Endothelial cell of umbilical vein (primary cell): ENCODE measurements around the gene KRT84. TPM values are rescaled to one million over a fixed set of nuclear protein-coding genes. Genes with fewer than 3 reads are reported as not detected.

Source experiments
- BruUV-seq: library from RNA; stranded (reverse); fragments of 400-500 nt; replicated peaks from 2 replicates; lab custom pipeline; 2021; lab: Mats Ljungman, UMichigan
- CTCF ChIA-PET: fragments of 300-600, 350-600 bp; sonication (Branson Sonifier 250); formaldehyde crosslinking; loops from one replicate; lab custom pipeline; 2021; ENCODE audit warnings: antibody characterized with exemption, inconsistent platforms; lab: Charles Lee
- POLR2A ChIA-PET: fragments of 300-600, 350-600 bp; sonication (Branson Sonifier 250); formaldehyde crosslinking; loops from one replicate; lab custom pipeline; 2021; ENCODE audit warnings: antibody characterized with exemption, inconsistent platforms; lab: Charles Lee
- DNase-seq: peaks from one replicate; pipeline ENCODE4 v3.0.0-alpha.2; 2011; ENCODE audit warnings: low read depth, low spot score
- FAIRE-seq: peaks from 2 replicates; lab custom pipeline; 2011; peaks lifted over from hg19 to GRCh38; lab: Jason Lieb, UNC
- H2AFZ ChIP-seq: 2 replicates; pipeline ENCODE4 v1.6.0; 2012; ENCODE audit warnings: low read depth, low read length, control low read depth, inconsistent platforms
- H3K27ac ChIP-seq: 2 replicates; pipeline ENCODE4 v1.5.1; 2011; ENCODE audit warnings: low read depth, mild to moderate bottlenecking, control low read depth, low read length, moderate library complexity; ENCODE audit not compliant: insufficient read depth
- H3K27me3 ChIP-seq, 2 experiments: 2 replicates each; pipeline versions ENCODE4 v1.6.0 to v1.6.1; 2011; ENCODE audit warnings: low read length in 2 of 2, mixed read lengths in 1 of 2; ENCODE audit not compliant: control insufficient read depth in 2 of 2, insufficient read depth in 2 of 2
- H3K36me3 ChIP-seq, 2 experiments: 2 replicates in 1 of 2; 3 replicates in 1 of 2; pipeline ENCODE4 v1.5.1; 2011; ENCODE audit warnings: low read length in 2 of 2, mild to moderate bottlenecking in 1 of 2, moderate library complexity in 1 of 2; ENCODE audit not compliant: control insufficient read depth in 2 of 2, insufficient read depth in 2 of 2; ENCODE audit errors: extremely low read depth in 1 of 2
- H3K4me1 ChIP-seq: 3 replicates; pipeline ENCODE4 v1.5.1; 2011; ENCODE audit warnings: mild to moderate bottlenecking, low read length; ENCODE audit not compliant: control insufficient read depth, insufficient read depth; ENCODE audit errors: extremely low read depth
- H3K4me2 ChIP-seq: 2 replicates; pipeline ENCODE4 v1.6.1; 2011; ENCODE audit warnings: low read length, control low read depth, mixed read lengths; ENCODE audit not compliant: insufficient read depth
- H3K4me3 ChIP-seq, 3 experiments: fragments of 200-600 bp in 1 of 3; sonication (generic), shearing (Covaris generic) in 1 of 3; replicated peaks in 1 of 3; 2 replicates each; pipeline ENCODE4 v1.5.1; 2011 to 2016; ENCODE audit warnings: control low read depth in 3 of 3, low read length in 3 of 3, mild to moderate bottlenecking in 2 of 3, inconsistent platforms in 1 of 3, low read depth in 1 of 3, moderate library complexity in 1 of 3; ENCODE audit not compliant: insufficient read depth in 1 of 3
- H3K79me2 ChIP-seq: 2 replicates; pipeline ENCODE4 v1.6.0; 2012; ENCODE audit warnings: low read length, inconsistent platforms; ENCODE audit not compliant: control insufficient read depth, insufficient read depth
- H3K9ac ChIP-seq: replicated peaks from 2 replicates; pipeline ENCODE3; 2011; ENCODE audit warnings: low read length, control low read depth; ENCODE audit not compliant: insufficient read depth; ENCODE audit errors: extremely low read depth
- H3K9me1 ChIP-seq: replicated peaks from 3 replicates; pipeline ENCODE4 v1.6.0; 2011; ENCODE audit warnings: mild to moderate bottlenecking, low read length; ENCODE audit not compliant: control insufficient read depth, insufficient read depth; ENCODE audit errors: extremely low read depth
- H3K9me3 ChIP-seq: replicated peaks from 2 replicates; pipeline ENCODE4 v1.5.1; 2012; ENCODE audit warnings: low read length, inconsistent platforms; ENCODE audit not compliant: control insufficient read depth, insufficient read depth
- H4K20me1 ChIP-seq: replicated peaks from 2 replicates; pipeline ENCODE3; 2011; ENCODE audit warnings: mild to moderate bottlenecking, low read length; ENCODE audit not compliant: control insufficient read depth, insufficient read depth; ENCODE audit errors: extremely low read depth
- EZH2 ChIP-seq: IDR thresholded peaks from 2 replicates; pipeline ENCODE4 v1.6.1; 2012; ENCODE audit warnings: borderline replicate concordance, low read depth, mild to moderate bottlenecking, moderate library complexity, low read length, inconsistent platforms; ENCODE audit not compliant: severe bottlenecking
- FOS ChIP-seq: IDR thresholded peaks from 2 replicates; pipeline ENCODE4 v1.6.1; 2011; ENCODE audit warnings: mild to moderate bottlenecking, low read length, moderate library complexity, borderline replicate concordance; ENCODE audit not compliant: insufficient read depth
- GATA2 ChIP-seq: IDR thresholded peaks from 2 replicates; pipeline ENCODE4 v1.7.0; 2011; ENCODE audit warnings: low read depth, mild to moderate bottlenecking, moderate library complexity, mixed read lengths, low read length; ENCODE audit not compliant: insufficient read length, insufficient read depth
- JUN ChIP-seq: IDR thresholded peaks from 2 replicates; pipeline ENCODE4 v1.6.1; 2011; ENCODE audit warnings: borderline replicate concordance, low read depth; ENCODE audit not compliant: insufficient read length, insufficient read depth
- MYC ChIP-seq: IDR thresholded peaks from one replicate; pipeline ENCODE4 v1.6.1; 2011; ENCODE audit warnings: mild to moderate bottlenecking, low read depth, low read length
- POLR2A ChIP-seq: IDR thresholded peaks from 2 replicates; pipeline ENCODE4 v1.6.1; 2012; ENCODE audit warnings: low read depth, mild to moderate bottlenecking, control low read depth, low read length
- POLR2AphosphoS5 ChIP-seq: IDR thresholded peaks from 2 replicates; pipeline ENCODE4 v1.6.1; 2012; ENCODE audit warnings: low read depth, mild to moderate bottlenecking, control low read depth, low read length, moderate library complexity; ENCODE audit not compliant: insufficient read depth
- dilution Hi-C: fragments of 300-500 bp; cut with MboI; formaldehyde crosslinking; loops from one replicate; pipeline ENCODE4 v1.15.0; 2019; ENCODE audit warnings: low sequenced_read_pairs; ENCODE audit not compliant: extremely low pct_ligation_motif_present
- intact Hi-C: fragments of 100-400 bp; cut with micrococcal nuclease; formaldehyde crosslinking; loops from one replicate; pipeline ENCODE4 v1.10.0; 2022
- polyA plus RNA-seq, 4 experiments: library from polyadenylated mRNA; depleted of rRNA in 3 of 4; stranded (reverse) in 3 of 4; unstranded in 1 of 4; fragments of >200 nt; gene quantifications; 2 replicates each; pipeline versions ENCODE4 v1.2.1 to v1.2.3, GENCODE V29; 2011 to 2012; ENCODE audit warnings: missing spikeins in 1 of 4
- total RNA-seq: library from RNA; stranded (reverse); gene quantifications from 2 replicates; pipeline ENCODE4 v1.2.3, GENCODE V29; 2021
- TF ChIP-seq, protein P1 (sequence below): IDR thresholded peaks from 2 replicates; pipeline ENCODE4 v1.6.1; 2011; ENCODE audit not compliant: insufficient read depth, insufficient read length
- TF ChIP-seq, protein P2 (sequence below), 2 donors: IDR thresholded peaks; 1 replicate in 1 of 2; 2 replicates in 1 of 2; pipeline ENCODE4 v1.5.1; 2011; ENCODE audit warnings: low read length in 2 of 2, mild to moderate bottlenecking in 2 of 2, moderate library complexity in 2 of 2, control low read depth in 1 of 2, inconsistent platforms in 1 of 2, low read depth in 1 of 2; ENCODE audit not compliant: insufficient read depth in 1 of 2; ENCODE audit errors: extremely low read depth in 1 of 2

KRT84 gene
- total and polyA plus RNA-seq, 2 donors (not counting 3 experiments of a cell fraction or from before 2014, with no cell fraction given): not detected

DNA sequence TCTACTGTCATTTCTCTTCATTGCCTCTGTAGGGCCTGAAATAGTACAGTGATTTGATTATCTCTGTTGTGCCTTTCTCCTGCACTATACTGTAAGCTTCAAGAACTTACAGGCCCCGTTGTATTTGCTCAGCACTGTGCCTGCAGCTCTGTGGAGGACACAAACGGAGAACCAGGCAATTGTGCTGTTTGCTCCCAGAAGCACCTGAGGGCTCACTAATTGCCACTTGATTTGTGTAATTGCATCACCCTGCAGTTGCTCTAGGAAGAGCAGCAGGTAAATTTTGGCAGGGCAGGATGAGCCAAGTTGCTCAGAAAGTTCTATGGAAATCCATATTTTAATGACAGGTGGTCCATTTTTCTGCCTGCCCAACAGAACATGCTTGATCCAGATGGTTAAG, 32.3 kb upstream of the KRT84 start:
- CTCF ChIA-PET: no interaction called here
- no peaks in the 10 kb centered on the region for H3K4me1 ChIP-seq
- no TSS peak for BruUV-seq
- dilution Hi-C loops (no loop called here), intact Hi-C loops (no loop called here)
- no peaks in the 10 kb centered on the region for H3K9me3 ChIP-seq
- no peak overlapping the region for H3K4me2 ChIP-seq
- H3K9ac ChIP-seq: no peak overlapping the region
- POLR2A ChIA-PET: no interaction called here
- H3K36me3 ChIP-seq: no peaks in the 10 kb centered on the region
- H3K4me3 ChIP-seq: no peak overlapping the region
- H3K27me3 ChIP-seq: peaks cover 3 to 11% of the 10 kb centered on the region in 2 experiments
- no peak overlapping the region for H3K27ac ChIP-seq
- FAIRE-seq: no peak
- H4K20me1 ChIP-seq: no peaks in the 10 kb centered on the region
- no peak overlapping the region for H2AFZ ChIP-seq
- DNase-seq: no peak
- no peaks in the 10 kb centered on the region for H3K9me1 ChIP-seq
- H3K79me2 ChIP-seq: no peaks in the 10 kb centered on the region
- TF ChIP-seq POLR2A: no peak
- TF ChIP-seq JUN: no peak
- TF ChIP-seq FOS: no peak
- TF ChIP-seq EZH2: no peak

DNA sequence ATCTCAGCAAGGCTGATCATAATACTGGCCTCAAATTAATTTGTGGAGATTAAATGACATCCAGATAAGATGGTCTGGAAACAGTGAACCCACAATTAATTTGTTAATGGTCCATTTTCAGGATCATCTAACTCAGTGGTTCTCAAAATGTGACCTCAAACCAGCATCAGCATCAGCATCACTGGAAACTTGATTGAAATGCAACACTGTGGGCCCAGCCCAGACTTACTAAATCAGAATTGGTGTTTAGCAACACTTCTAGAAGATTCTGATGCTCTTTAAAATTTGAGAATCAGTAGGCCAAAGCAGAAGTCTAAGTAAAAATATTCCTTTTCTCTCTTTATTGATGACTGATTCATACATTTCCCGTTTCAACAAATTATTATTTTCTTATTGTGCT, 31.3 kb upstream of the KRT84 start:
- no peak overlapping the region for H3K4me2 ChIP-seq
- H3K36me3 ChIP-seq: no peaks in the 10 kb centered on the region
- H3K79me2 ChIP-seq: no peaks in the 10 kb centered on the region
- ChIA-PET POLR2A (no interaction called here), CTCF (no interaction called here)
- DNase-seq: no peak
- H3K27ac ChIP-seq: no peak overlapping the region
- H3K9me1 ChIP-seq: no peaks in the 10 kb centered on the region
- no peaks in the 10 kb centered on the region for H4K20me1 ChIP-seq
- FAIRE-seq: no peak
- intact Hi-C loops: no loop called here
- no TSS peak for BruUV-seq
- H3K27me3 ChIP-seq: peaks cover 0 to 8% of the 10 kb centered on the region in 2 experiments
- TF ChIP-seq JUN: no peak
- no peak for TF ChIP-seq FOS
- no peak for TF ChIP-seq GATA2
- TF ChIP-seq, protein P1, sequence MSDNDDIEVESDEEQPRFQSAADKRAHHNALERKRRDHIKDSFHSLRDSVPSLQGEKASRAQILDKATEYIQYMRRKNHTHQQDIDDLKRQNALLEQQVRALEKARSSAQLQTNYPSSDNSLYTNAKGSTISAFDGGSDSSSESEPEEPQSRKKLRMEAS: no peak
- TF ChIP-seq POLR2AphosphoS5: no peak
- TF ChIP-seq EZH2: no peak
- TF ChIP-seq MYC: no peak
- no peak for TF ChIP-seq POLR2A
- TF ChIP-seq, protein P2, sequence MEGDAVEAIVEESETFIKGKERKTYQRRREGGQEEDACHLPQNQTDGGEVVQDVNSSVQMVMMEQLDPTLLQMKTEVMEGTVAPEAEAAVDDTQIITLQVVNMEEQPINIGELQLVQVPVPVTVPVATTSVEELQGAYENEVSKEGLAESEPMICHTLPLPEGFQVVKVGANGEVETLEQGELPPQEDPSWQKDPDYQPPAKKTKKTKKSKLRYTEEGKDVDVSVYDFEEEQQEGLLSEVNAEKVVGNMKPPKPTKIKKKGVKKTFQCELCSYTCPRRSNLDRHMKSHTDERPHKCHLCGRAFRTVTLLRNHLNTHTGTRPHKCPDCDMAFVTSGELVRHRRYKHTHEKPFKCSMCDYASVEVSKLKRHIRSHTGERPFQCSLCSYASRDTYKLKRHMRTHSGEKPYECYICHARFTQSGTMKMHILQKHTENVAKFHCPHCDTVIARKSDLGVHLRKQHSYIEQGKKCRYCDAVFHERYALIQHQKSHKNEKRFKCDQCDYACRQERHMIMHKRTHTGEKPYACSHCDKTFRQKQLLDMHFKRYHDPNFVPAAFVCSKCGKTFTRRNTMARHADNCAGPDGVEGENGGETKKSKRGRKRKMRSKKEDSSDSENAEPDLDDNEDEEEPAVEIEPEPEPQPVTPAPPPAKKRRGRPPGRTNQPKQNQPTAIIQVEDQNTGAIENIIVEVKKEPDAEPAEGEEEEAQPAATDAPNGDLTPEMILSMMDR (IDR thresholded peaks at IDR 0.05; ENCODE audit: extremely low read depth in 1 of 2, insufficient read depth in 1 of 2, low read depth in 1 of 2, low read length in 2 of 2): no peak
- H3K9ac ChIP-seq: no peak overlapping the region
- H3K4me3 ChIP-seq: no peak overlapping the region
- dilution Hi-C loops: no loop called here
- H3K4me1 ChIP-seq: no peaks in the 10 kb centered on the region
- H3K9me3 ChIP-seq: no peaks in the 10 kb centered on the region
- H2AFZ ChIP-seq: no peak overlapping the region
